Endodermal cell (in vitro differentiated cells): ENCODE data around the gene KRTDAP. TPM values are rescaled to one million over a fixed set of nuclear protein-coding genes. Genes with fewer than 3 reads are reported as not detected.

Experiments
- DNase-seq: peaks from one replicate; pipeline ENCODE4 v3.0.0-alpha.2; 2017
- H3K27ac ChIP-seq: 2 replicates; pipeline ENCODE4 v1.5.1; 2013; ENCODE audit warnings: mild to moderate bottlenecking, low read depth, low read length, moderate library complexity
- H3K27me3 ChIP-seq: 2 replicates; pipeline ENCODE4 v1.6.1; 2013; ENCODE audit warnings: mild to moderate bottlenecking, low read length, moderate library complexity; ENCODE audit not compliant: insufficient read depth, control insufficient read depth, poor library complexity, severe bottlenecking
- H3K36me3 ChIP-seq: 2 replicates; pipeline ENCODE4 v1.7.0; 2013; ENCODE audit warnings: mild to moderate bottlenecking, low read length, moderate library complexity; ENCODE audit not compliant: control insufficient read depth, insufficient read depth
- H3K4me1 ChIP-seq: one replicate; pipeline ENCODE4 v1.7.0; 2013; ENCODE audit warnings: low read length; ENCODE audit not compliant: control insufficient read depth, insufficient read depth
- H3K4me3 ChIP-seq: 2 replicates; pipeline ENCODE4 v1.5.1; 2013; ENCODE audit warnings: mild to moderate bottlenecking, low read length, moderate library complexity
- H3K9ac ChIP-seq: 2 replicates; pipeline ENCODE4 v1.6.1; 2013; ENCODE audit warnings: mild to moderate bottlenecking, low read length, moderate library complexity; ENCODE audit not compliant: poor library complexity, severe bottlenecking; ENCODE audit errors: extremely low read depth
- H3K9me3 ChIP-seq: 2 replicates; pipeline ENCODE4 v1.6.1; 2013; ENCODE audit warnings: mild to moderate bottlenecking, low read length, moderate library complexity; ENCODE audit not compliant: control insufficient read depth
- H3K27ac Mint-ChIP-seq: 2 replicates; pipeline ENCODE4 v1.8.0; 2020; ENCODE audit warnings: mixed read lengths
- H3K27me3 Mint-ChIP-seq: 2 replicates; pipeline ENCODE4 v1.8.0; 2021; ENCODE audit warnings: mild to moderate bottlenecking, mixed read lengths; ENCODE audit not compliant: insufficient read depth
- H3K36me3 Mint-ChIP-seq: 2 replicates; pipeline ENCODE4 v1.8.0; 2020; ENCODE audit warnings: low read depth, mixed read lengths
- H3K4me1 Mint-ChIP-seq: 2 replicates; pipeline ENCODE4 v1.8.0; 2020; ENCODE audit warnings: mixed read lengths
- H3K4me3 Mint-ChIP-seq: 2 replicates; pipeline ENCODE4 v1.8.0; 2020; ENCODE audit warnings: mild to moderate bottlenecking, moderate library complexity, mixed read lengths
- H3K9me3 Mint-ChIP-seq: 2 replicates; pipeline ENCODE4 v1.8.0; 2020; ENCODE audit warnings: mild to moderate bottlenecking, mixed read lengths
- CTCF ChIP-seq: fragments of 200-600 bp; sonication (generic); conservative IDR thresholded peaks from 2 replicates; pipeline ENCODE4 v1.5.0; 2021; ENCODE audit warnings: antibody characterized with exemption, mild to moderate bottlenecking
- WGBS, 2 experiments: methylation state at CpG; one replicate each; pipeline versions ENCODE4 v1.1.5 to v1.1.7; 2013; ENCODE audit warnings: missing lambda C conversion rate in 2 of 2, mixed read lengths in 1 of 2; ENCODE audit not compliant: insufficient coverage in 1 of 2, insufficient read length in 1 of 2; 5-methylcytosine and 5-hydroxymethylcytosine counted together
- total RNA-seq, 2 donors: library from RNA; stranded (reverse); fragmentation: NEBNext Ultra II Directional in 1 of 2; extraction: Animal tissue kit (Norgen Biotek cat#: 25700) in 1 of 2; gene quantifications; 2 replicates in 1 of 2; 3 replicates in 1 of 2; pipeline ENCODE4 v1.2.1, GENCODE V29; 2021

The KRTDAP gene
- total RNA-seq, 2 donors from 2014 or later, result 3.4 to 4.2 TPM

- H3K27me3 ChIP-seq, result no peaks in the 10 kb centered on the region
- Mint-ChIP-seq H3K4me1 (peaks cover 17% of the 10 kb centered on the region), H3K36me3 (no peaks in the 10 kb centered on the region), H3K27ac (no peak overlapping the region), H3K4me3 (no peak overlapping the region), H3K9me3 (no peaks in the 10 kb centered on the region), H3K27me3 (peaks cover 2% of the 10 kb centered on the region)
- H3K27ac ChIP-seq, result no peak overlapping the region
- DNase-seq, result no peak
- 82 to 94% methylated on average over 4 to 6 of the region's 6 CpGs for WGBS, 2 experiments
- TF ChIP-seq CTCF, result no peak
- no peak overlapping the region for H3K9ac ChIP-seq
- no peak overlapping the region for H3K4me3 ChIP-seq
- no peaks in the 10 kb centered on the region for H3K36me3 ChIP-seq
- H3K9me3 ChIP-seq, result no peaks in the 10 kb centered on the region
- peaks cover 14% of the 10 kb centered on the region for H3K4me1 ChIP-seq
Observed at GRCh38 chr19:35439921-35440320, 50.3 kb downstream of the KRTDAP start.

- Mint-ChIP-seq H3K36me3 (no peaks in the 10 kb centered on the region), H3K27ac (no peak overlapping the region), H3K4me1 (peaks cover 17% of the 10 kb centered on the region), H3K4me3 (no peak overlapping the region), H3K27me3 (peaks cover 2% of the 10 kb centered on the region), H3K9me3 (no peaks in the 10 kb centered on the region)
- Histone ChIP-seq H3K9ac (no peak overlapping the region), H3K36me3 (no peaks in the 10 kb centered on the region), H3K9me3 (no peaks in the 10 kb centered on the region), H3K27me3 (no peaks in the 10 kb centered on the region), H3K4me3 (no peak overlapping the region), H3K27ac (no peak overlapping the region), H3K4me1 (peaks cover 14% of the 10 kb centered on the region)
- DNase-seq, result no peak
- 82 to 100% methylated on average over 2 to 5 of the region's 5 CpGs for WGBS, 2 experiments
- no peak for TF ChIP-seq CTCF
Observed at GRCh38 chr19:35438527-35438926, 51.7 kb downstream of the KRTDAP start.

GRCh38 chr19:35438096-35438495 lies 52.2 kb downstream of the KRTDAP start:
- Mint-ChIP-seq H3K9me3 (no peaks in the 10 kb centered on the region), H3K4me1 (peaks cover 17% of the 10 kb centered on the region), H3K4me3 (no peak overlapping the region), H3K36me3 (no peaks in the 10 kb centered on the region), H3K27ac (no peak overlapping the region), H3K27me3 (peaks cover 2% of the 10 kb centered on the region)
- H3K9ac ChIP-seq, result no peak overlapping the region
- H3K27me3 ChIP-seq, result no peaks in the 10 kb centered on the region
- 88 to 99% methylated on average over 4 to 5 of the region's 5 CpGs for WGBS, 2 experiments
- no peak overlapping the region for H3K4me3 ChIP-seq
- no peaks in the 10 kb centered on the region for H3K9me3 ChIP-seq
- H3K4me1 ChIP-seq, result peaks cover 14% of the 10 kb centered on the region
- no peak overlapping the region for H3K27ac ChIP-seq
- DNase-seq, result no peak
- no peak for TF ChIP-seq CTCF
- no peaks in the 10 kb centered on the region for H3K36me3 ChIP-seq
